Prostate gland (tissue), 2 donors: ENCODE data around the gene NUFIP1. TPM values are rescaled to one million over a fixed set of nuclear protein-coding genes. Genes with fewer than 3 reads are reported as not detected.
A peak's percentile ranks its signal among the peaks of the same experiment; 100 is the strongest.

Experiments
- DNase-seq: peaks from one replicate; pipeline ENCODE4 v3.0.0-alpha.2; 2019; ENCODE audit warnings: low spot score
- H3K27ac ChIP-seq, 2 donors: fragments of 200-600 bp; sonication (generic); 2 replicates each; pipeline ENCODE4 v1.5.1; 2017 to 2019
- H3K27me3 ChIP-seq: fragments of 200-600 bp; sonication (generic); replicated peaks from 2 replicates; pipeline ENCODE4 v1.5.1; 2019; ENCODE audit not compliant: insufficient read depth
- H3K36me3 ChIP-seq, 2 donors: fragments of 200-600 bp; sonication (generic); 1 replicate in 1 of 2; 2 replicates in 1 of 2; pipeline versions ENCODE4 v1.5.1 to v1.8.1; 2017 to 2019
- H3K4me1 ChIP-seq: fragments of 200-600 bp; sonication (generic); replicated peaks from 2 replicates; pipeline ENCODE4 v1.5.1; 2019
- H3K4me3 ChIP-seq, 2 donors: fragments of 200-600 bp; sonication (generic); 2 replicates each; pipeline ENCODE4 v1.5.1; 2017 to 2019
- H3K9me3 ChIP-seq: fragments of 200-600 bp; sonication (generic); 2 replicates; pipeline ENCODE4 v1.5.1; 2017
- POLR2A ChIP-seq: fragments of 450-650 bp; IDR thresholded peaks from one replicate; pipeline ENCODE4 v1.6.1; 2016; ENCODE audit warnings: antibody characterized with exemption, mild to moderate bottlenecking
- POLR2AphosphoS5 ChIP-seq: sonication (generic); formaldehyde crosslinking; IDR thresholded peaks from one replicate; pipeline ENCODE4 v1.6.1; 2017; ENCODE audit warnings: antibody characterized with exemption
- WGBS: methylation state at CpG from one replicate; pipeline ENCODE4 v1.1.5; 2018; 5-methylcytosine and 5-hydroxymethylcytosine counted together
- intact Hi-C: fragments of 100-400 bp; cut with DNase I; formaldehyde crosslinking; loops from one replicate; pipeline ENCODE4 v1.14.2; 2022
- total RNA-seq, 2 donors: library from RNA; depleted of rRNA; stranded (reverse); fragments of >200 nt; gene quantifications; one replicate each; pipeline ENCODE4 v1.1.0, GENCODE V29; 2016
- TF ChIP-seq, protein P1 (sequence below), 4 experiments: fragments of 200-600 bp in 2 of 4; fragments of 450-650 bp in 2 of 4; sonication (generic) in 2 of 4; IDR thresholded peaks; 1 replicate in 3 of 4; 2 replicates in 1 of 4; pipeline ENCODE4 v1.5.1; 2016 to 2019; ENCODE audit warnings: antibody characterized with exemption in 4 of 4, mild to moderate bottlenecking in 2 of 4, moderate library complexity in 2 of 4

NUFIP1 gene
- total RNA-seq, 2 donors from 2014 or later = 3.5 to 6.5 TPM

DNA sequence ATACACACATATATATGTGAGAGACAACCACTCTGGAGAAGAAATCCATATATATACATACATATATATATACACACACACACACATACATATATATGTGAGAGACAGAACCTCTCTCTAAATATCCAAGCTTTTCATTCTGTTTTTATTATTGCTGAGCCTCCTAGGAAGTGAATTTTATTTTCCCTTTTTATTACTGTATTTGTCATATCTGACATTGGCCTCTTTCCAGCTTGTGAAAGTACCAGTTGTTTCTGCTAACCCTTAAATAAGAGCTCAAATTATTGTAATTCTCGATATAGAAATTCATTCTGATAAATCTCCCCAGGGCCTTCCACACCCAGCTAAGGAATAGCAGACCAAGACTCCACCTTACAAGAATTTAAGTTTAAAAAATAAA is 81.0 kb downstream of the NUFIP1 start:
- no peaks in the 10 kb centered on the region for H3K9me3 ChIP-seq
- H3K27ac ChIP-seq = peak overlapping the region in 1 of 2 donors; percentile 72
- 36% methylated on average over 1 of the region's 1 CpG for WGBS
- H3K4me3 ChIP-seq = no peak overlapping the region
- H3K4me1 ChIP-seq = peaks cover 20% of the 10 kb centered on the region
- intact Hi-C loops = loop anchor here (10.0 kb wide), 1 partner anchor 53 kb away; no protein-coding TSS in a partner anchor
- no peak for DNase-seq
- TF ChIP-seq POLR2A (no peak), POLR2AphosphoS5 (no peak)
- H3K27me3 ChIP-seq = no peaks in the 10 kb centered on the region
- H3K36me3 ChIP-seq = no peaks in the 10 kb centered on the region

DNA sequence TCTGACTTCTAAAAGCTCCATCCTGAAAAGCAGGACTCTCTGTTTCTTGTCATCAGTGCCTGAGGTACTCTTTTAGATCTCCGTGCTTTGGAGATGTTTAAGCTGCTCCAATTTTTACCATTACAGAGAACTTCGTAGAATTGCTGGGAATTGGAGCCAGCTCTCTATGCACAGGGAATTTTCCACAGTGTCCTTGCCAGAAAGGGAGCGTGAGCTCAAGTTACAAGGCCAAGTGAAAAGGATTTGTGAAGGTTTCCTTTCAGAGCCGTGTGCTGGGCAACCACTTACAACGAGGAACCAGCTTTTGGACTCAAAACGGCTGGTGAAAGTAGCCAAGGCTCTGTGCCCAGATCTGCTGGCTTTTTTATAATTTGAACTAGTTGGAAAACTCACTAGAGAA is 82.6 kb downstream of the NUFIP1 start:
- TF ChIP-seq POLR2AphosphoS5 (peak; percentile 78), POLR2A (no peak)
- TF ChIP-seq, protein P1, sequence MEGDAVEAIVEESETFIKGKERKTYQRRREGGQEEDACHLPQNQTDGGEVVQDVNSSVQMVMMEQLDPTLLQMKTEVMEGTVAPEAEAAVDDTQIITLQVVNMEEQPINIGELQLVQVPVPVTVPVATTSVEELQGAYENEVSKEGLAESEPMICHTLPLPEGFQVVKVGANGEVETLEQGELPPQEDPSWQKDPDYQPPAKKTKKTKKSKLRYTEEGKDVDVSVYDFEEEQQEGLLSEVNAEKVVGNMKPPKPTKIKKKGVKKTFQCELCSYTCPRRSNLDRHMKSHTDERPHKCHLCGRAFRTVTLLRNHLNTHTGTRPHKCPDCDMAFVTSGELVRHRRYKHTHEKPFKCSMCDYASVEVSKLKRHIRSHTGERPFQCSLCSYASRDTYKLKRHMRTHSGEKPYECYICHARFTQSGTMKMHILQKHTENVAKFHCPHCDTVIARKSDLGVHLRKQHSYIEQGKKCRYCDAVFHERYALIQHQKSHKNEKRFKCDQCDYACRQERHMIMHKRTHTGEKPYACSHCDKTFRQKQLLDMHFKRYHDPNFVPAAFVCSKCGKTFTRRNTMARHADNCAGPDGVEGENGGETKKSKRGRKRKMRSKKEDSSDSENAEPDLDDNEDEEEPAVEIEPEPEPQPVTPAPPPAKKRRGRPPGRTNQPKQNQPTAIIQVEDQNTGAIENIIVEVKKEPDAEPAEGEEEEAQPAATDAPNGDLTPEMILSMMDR (IDR thresholded peaks at IDR 0.05) = no peak
- H3K36me3 ChIP-seq = no peaks in the 10 kb centered on the region
- intact Hi-C loops = loop anchor here (10.0 kb wide), 1 partner anchor 52 kb away; no protein-coding TSS in a partner anchor
- no peaks in the 10 kb centered on the region for H3K27me3 ChIP-seq
- no peaks in the 10 kb centered on the region for H3K9me3 ChIP-seq
- H3K4me3 ChIP-seq = no peak overlapping the region
- WGBS = 7% methylated on average over 6 of the region's 6 CpGs
- peaks cover 20% of the 10 kb centered on the region for H3K4me1 ChIP-seq
- peak overlapping the region; percentile 70 to 72 for H3K27ac ChIP-seq
- DNase-seq = peak; percentile 63

DNA sequence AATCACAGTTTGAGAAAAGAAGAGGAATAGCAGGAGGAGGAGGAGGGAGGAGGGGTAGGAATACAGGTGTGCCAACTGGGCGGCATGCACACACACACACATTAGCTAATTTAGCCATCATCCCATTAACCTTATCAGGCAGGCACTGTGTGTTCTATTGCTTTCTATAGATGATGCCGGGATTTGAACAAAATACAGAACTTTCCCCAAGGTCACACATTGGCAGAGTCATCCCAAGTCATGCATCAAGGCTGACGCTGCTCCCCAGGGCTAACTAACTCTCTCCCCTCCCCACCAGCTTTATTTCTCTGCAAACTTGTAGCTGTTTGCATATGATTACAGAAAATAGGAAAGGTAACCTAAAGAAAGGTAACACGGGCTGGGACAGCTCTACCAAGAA is 83.0 kb downstream of the NUFIP1 start:
- Histone ChIP-seq H3K4me3 (no peak overlapping the region), H3K27ac (peak overlapping the region; percentile 70 to 72)

DNA sequence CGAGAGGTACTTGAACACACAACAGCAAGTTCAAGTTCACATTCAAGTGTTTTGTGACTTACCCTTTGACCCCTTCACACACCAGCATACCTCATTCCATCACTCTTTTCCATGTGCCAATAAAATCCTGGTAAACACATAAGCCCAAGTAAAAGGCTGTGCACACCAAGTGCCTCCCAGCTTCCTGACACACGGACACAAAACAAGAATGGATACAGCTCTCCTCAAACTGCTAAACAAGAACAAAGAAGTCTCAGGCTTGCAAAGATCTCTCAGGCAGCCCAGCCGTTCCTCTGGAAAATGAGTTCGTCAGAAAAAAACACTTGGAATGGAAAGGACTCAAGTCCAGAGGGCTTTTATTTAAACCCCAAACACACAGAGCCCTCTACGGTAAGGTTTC is 83.7 kb downstream of the NUFIP1 start:
- WGBS = 43% methylated on average over 5 of the region's 5 CpGs
- no peaks in the 10 kb centered on the region for H3K27me3 ChIP-seq
- H3K4me3 ChIP-seq = no peak overlapping the region
- intact Hi-C loops = loop anchor here (10.0 kb wide), 1 partner anchor 51 kb away; no protein-coding TSS in a partner anchor
- DNase-seq = no peak
- H3K27ac ChIP-seq = peak overlapping the region; percentile 70 to 72
- H3K9me3 ChIP-seq = no peaks in the 10 kb centered on the region
- no peak for TF ChIP-seq POLR2A
- TF ChIP-seq POLR2AphosphoS5 = no peak
- TF ChIP-seq, protein P1 (IDR thresholded peaks at IDR 0.05) = no peak
- peaks cover 20% of the 10 kb centered on the region for H3K4me1 ChIP-seq
- no peaks in the 10 kb centered on the region for H3K36me3 ChIP-seq

More for the DNA sequence above, 83.0 kb downstream of the NUFIP1 start:
- Histone ChIP-seq H3K9me3 (no peaks in the 10 kb centered on the region), H3K4me1 (peaks cover 20% of the 10 kb centered on the region), H3K27me3 (no peaks in the 10 kb centered on the region), H3K36me3 (no peaks in the 10 kb centered on the region)
- TF ChIP-seq, protein P1 (IDR thresholded peaks at IDR 0.05) = no peak
- TF ChIP-seq POLR2AphosphoS5 = no peak
- TF ChIP-seq POLR2A = no peak
- WGBS = 25% methylated on average over 4 of the region's 4 CpGs
- no peak for DNase-seq
- intact Hi-C loops = loop anchor here (10.0 kb wide), 1 partner anchor 51 kb away; no protein-coding TSS in a partner anchor

DNA sequence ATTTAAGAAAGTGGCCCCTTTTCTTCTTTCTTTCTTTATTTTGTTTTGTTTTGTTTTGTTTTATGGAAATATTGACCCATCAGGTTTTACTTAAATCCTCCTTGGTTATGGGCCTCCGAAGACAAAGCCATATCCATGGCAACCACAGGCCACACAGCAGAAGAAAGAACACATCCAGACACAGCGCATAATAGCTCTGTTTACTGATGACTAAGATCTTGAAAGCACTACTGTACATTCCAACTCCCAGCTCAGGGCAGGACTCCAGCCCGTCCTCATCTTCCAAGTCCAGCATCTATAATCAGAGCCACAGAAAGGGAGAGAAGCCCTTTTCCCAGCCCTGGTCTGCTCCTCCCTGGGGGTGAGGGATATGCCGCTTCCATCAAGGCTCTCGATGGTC is 84.3 kb downstream of the NUFIP1 start:
- intact Hi-C loops = loop anchor here (10.0 kb wide), 1 partner anchor 50 kb away; no protein-coding TSS in a partner anchor
- H3K4me3 ChIP-seq = no peak overlapping the region

More for the DNA sequence above, 84.3 kb downstream of the NUFIP1 start:
- WGBS = 15% methylated on average over 5 of the region's 5 CpGs
- Histone ChIP-seq H3K9me3 (no peaks in the 10 kb centered on the region), H3K27ac (peak overlapping the region; percentile 70 to 72), H3K36me3 (no peaks in the 10 kb centered on the region), H3K27me3 (no peaks in the 10 kb centered on the region), H3K4me1 (peaks cover 20% of the 10 kb centered on the region)
- DNase-seq = peak; percentile 50
- TF ChIP-seq POLR2A (no peak), POLR2AphosphoS5 (peak; percentile 67)
- TF ChIP-seq, protein P1 (IDR thresholded peaks at IDR 0.05) = no peak
